Esophagus muscularis mucosa (tissue), 4 donors: Measurements from ENCODE around the gene GFI1B.

Source experiments
- EP300 ChIP-seq: sonication (generic); formaldehyde crosslinking; IDR thresholded peaks from one replicate; pipeline ENCODE4 v1.6.1; 2017; ENCODE audit warnings: antibody characterized with exemption
- POLR2A ChIP-seq: fragments of 450-650 bp; IDR thresholded peaks from one replicate; pipeline ENCODE4 v1.6.1; 2017; ENCODE audit warnings: antibody characterized with exemption, moderate library complexity, mild to moderate bottlenecking, low read depth
- POLR2AphosphoS5 ChIP-seq, 2 donors: sonication (generic); formaldehyde crosslinking; IDR thresholded peaks; one replicate each; pipeline ENCODE4 v1.6.1; 2017; ENCODE audit warnings: antibody characterized with exemption in 2 of 2
- TF ChIP-seq, protein P1 (sequence below), 3 experiments: fragments of 200-600 bp in 2 of 3; fragments of 450-650 bp in 1 of 3; sonication (generic) in 2 of 3; IDR thresholded peaks; one replicate each; pipeline ENCODE4 v1.5.1; 2017 to 2019; ENCODE audit warnings: antibody characterized with exemption in 3 of 3, mild to moderate bottlenecking in 2 of 3, moderate library complexity in 1 of 3

- TF ChIP-seq, protein P1, sequence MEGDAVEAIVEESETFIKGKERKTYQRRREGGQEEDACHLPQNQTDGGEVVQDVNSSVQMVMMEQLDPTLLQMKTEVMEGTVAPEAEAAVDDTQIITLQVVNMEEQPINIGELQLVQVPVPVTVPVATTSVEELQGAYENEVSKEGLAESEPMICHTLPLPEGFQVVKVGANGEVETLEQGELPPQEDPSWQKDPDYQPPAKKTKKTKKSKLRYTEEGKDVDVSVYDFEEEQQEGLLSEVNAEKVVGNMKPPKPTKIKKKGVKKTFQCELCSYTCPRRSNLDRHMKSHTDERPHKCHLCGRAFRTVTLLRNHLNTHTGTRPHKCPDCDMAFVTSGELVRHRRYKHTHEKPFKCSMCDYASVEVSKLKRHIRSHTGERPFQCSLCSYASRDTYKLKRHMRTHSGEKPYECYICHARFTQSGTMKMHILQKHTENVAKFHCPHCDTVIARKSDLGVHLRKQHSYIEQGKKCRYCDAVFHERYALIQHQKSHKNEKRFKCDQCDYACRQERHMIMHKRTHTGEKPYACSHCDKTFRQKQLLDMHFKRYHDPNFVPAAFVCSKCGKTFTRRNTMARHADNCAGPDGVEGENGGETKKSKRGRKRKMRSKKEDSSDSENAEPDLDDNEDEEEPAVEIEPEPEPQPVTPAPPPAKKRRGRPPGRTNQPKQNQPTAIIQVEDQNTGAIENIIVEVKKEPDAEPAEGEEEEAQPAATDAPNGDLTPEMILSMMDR (IDR thresholded peaks at IDR 0.05), result peak in 1 of 3 experiments; percentile 23
- peak; percentile 68 to 75 for TF ChIP-seq POLR2AphosphoS5 (IDR thresholded peaks at IDR 0.05)
- TF ChIP-seq EP300, result no peak
- TF ChIP-seq POLR2A, result peak; percentile 22
Measured at GRCh38 chr9:133030317-133031129, 52.0 kb downstream of the GFI1B start, which contains the start of gene GTF3C5.
